GM19240 (cell line): ENCODE data around the gene FLRT1.
"Not testable (repeated sequence)": the region's sequence is repeated elsewhere in the genome, so short reads cannot be mapped to it uniquely, and the experiment has no call there.

Source experiments
- DNase-seq: peaks from one replicate; pipeline ENCODE4 v3.0.0; 2011; ENCODE audit warnings: low spot score; ENCODE audit not compliant: insufficient read length

Gene FLRT1

DNA sequence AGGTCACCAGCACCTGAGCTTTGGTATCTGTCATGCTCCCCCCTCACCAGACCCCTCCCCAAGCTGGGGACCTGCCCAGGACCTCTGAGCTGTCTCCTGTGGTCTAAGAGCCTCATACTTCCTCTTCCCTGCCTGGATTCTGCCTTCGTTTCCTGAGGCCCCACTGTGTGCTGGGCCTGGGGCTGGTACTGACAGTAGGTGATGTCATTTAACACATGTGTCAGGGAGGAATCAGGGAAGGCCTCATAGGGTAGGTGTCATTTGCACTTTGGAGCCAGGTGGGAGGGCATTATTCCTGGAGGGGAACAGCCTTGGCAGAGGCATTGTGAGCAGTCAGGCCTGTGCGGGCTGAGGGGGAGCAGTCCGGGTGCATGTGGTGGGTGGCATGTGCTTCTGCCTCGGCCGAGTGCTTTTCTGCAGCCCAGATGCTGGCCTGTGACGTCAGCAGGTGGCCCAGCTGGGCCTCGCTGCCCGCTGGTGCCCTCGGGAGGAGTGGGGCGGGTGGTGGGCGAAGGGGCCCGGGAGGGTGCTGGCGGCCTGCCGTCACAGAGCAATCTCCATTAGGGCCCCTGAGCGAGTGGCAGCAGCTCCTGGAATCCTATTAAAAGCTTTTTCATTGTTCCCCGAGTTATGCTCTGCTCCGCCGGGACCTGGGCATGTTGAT, 9.1 kb downstream of the FLRT1 start:
- no peak for DNase-seq

DNA sequence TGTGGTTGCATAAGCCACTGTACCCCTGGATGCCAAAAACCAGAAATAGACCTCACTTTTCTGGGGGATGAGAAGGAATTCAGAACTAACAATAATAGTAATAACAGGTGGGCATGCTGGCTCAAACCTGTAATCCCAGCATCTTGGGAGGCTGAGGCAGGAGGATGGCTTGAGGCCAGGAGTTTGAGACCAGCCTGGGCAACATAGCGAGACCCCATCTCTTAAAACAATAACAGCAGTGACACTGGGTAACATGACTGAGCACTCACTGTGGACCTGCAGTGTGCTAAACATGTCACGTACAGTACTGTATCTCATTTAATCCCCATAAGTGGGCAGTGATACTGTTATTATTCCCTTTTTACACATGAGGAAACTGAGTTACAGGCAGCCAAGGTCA, 10.0 kb downstream of the FLRT1 start:
- no peak for DNase-seq

DNA sequence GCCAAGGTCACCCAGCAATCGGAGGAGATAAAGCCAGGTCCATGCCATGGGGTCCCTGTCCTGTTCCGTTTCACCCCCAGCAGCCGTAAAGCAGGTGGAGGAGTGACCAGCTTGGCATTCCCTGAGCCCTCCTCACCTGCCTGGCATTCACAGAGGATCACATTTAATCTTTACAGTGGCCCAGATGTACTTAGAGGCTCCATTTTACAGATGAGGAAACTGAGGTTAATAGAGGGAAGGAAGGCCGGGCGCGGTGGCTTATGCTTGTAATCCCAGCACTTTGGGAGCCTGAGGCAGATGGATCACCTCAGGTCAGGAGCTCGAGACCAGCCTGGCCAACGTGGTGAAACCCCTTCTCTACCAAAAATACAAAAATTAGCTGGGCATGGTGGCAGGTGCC, 11.6 kb downstream of the FLRT1 start:
- not testable (repeated sequence) for DNase-seq

DNA sequence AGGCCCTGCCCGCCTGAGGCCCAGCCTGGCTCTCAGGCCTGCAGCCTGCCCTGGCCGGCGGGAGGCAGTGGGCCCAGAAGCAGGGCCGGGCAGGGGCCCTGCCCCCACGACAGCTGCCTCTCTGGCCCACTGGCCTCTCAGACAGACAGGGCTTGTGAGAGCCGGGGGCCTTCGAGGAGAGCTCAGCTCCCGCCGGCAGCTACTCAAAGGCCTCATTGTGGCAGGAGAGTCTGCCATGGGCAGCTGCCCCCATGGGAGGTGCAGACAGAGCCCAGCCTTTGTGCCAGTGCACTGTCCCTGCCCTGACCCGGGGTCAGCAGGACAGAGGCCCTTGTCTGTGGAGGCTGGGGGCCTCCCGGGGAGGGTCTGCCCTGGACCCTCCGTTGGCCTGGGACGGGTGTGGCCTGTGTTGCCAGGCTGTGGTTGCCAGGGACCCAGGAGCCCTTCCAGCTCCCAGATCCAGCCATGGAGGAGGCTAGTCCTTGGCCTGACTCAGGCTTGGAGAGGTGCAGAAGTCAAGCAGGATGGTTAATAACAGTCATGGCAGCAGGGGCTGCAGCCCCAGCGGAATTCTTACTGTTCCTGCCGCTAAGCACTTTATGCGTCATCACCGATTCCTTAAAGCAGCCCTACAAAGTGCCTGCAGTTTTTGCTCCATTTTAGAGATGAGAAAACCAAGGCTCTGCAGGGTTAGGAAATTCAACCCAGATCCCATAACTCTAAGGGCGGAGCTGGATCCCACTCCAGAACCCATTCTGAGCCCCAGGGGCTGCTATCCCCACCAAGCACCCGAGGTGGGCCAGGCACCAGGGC, 12.5 kb downstream of the FLRT1 start:
- DNase-seq = no peak

- DNase-seq = no peak
Measured at GRCh38 chr11:64049509-64049908, 13.8 kb downstream of the FLRT1 start.

- DNase-seq = no peak
Measured at GRCh38 chr11:64051297-64051696, 15.6 kb downstream of the FLRT1 start.

GRCh38 chr11:64052436-64052835, 16.7 kb downstream of the FLRT1 start:
- DNase-seq = no peak

DNA sequence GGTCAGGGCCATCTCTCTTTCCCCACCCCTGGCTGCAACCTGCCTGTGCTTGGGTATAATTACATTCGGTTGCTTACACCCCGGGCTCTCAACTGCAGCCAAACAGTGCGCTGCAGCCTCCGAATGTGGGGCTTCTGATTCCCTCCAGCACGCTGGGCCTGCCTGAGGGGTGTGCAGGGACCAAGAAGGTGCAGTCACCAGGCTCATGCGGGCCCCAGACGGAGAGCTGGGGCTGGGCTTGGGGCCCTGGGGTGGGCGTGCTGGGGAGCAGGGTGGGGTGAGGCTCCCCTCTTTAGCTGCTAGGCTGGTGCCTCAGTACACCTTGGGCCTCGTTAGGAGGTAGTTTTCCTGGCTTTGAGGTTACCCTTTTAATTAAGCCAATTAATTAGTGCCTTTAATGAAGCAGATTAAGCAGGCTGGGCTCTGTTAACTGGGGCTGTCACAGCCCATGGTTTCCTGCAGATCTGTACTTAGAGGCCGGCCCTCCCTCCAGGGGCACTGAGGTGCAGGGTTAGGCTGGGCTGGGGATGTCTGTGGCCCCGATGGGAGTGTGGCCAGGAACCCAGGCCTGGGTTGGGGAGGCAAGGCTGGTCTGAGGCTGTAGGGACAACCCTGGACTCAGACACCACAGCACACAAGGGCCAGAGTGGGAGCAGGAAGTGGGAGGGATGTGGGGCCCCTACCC, 17.3 kb downstream of the FLRT1 start:
- DNase-seq = no peak

- DNase-seq = no peak
Measured at GRCh38 chr11:64053699-64054098, 18.0 kb downstream of the FLRT1 start.

GRCh38 chr11:64055077-64055476, 19.3 kb downstream of the FLRT1 start:
- no peak for DNase-seq

DNA sequence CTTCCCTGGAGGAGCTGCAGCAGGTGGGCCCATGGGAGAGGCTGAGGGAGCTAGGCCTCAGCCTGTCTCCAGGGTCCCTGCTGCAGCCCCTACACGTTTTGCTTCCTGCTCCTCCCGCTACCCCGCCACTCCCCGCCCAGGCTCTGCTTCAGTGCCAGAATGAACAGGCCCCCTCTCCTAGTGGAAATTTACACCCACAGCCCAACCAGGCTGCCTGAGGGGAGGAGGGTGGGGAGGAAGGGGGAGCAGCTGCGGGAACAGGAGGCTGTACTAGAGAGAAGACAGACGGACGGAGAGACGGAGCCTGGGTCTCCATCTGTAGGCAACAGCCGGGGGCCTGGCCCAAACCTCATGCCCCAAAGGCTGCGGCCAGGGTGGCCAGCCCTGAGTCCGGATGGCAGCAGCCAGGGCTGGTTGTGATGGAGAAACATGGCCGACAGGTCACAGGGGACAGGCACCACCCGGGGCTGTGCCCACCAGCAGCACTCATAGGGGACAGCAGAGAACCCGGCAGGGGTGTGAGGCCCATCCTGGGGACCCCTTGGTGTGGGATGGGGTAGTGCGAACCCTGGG, 20.6 kb downstream of the FLRT1 start:
- no peak for DNase-seq

GRCh38 chr11:64056861-64057260, 21.1 kb downstream of the FLRT1 start:
- DNase-seq = no peak

DNA sequence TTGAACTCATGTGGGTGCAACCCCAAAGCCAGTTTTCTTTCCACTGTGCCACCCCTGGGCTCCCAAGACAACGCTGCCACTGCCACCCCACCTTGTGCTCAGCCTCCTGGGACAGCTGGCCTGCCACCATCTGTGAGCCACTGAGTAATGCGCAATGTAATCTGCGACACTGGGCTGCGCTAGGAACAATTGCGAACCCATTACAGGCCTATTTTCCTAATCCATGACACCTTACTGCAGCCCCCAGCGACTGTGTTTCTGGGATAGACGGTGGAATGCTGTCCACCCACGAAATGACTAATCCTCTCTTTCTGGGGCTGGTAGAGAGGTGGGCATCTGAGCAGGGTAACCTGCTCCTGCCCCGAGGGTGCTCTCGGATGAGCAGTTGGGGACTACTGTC, 22.2 kb downstream of the FLRT1 start:
- DNase-seq = no peak

DNA sequence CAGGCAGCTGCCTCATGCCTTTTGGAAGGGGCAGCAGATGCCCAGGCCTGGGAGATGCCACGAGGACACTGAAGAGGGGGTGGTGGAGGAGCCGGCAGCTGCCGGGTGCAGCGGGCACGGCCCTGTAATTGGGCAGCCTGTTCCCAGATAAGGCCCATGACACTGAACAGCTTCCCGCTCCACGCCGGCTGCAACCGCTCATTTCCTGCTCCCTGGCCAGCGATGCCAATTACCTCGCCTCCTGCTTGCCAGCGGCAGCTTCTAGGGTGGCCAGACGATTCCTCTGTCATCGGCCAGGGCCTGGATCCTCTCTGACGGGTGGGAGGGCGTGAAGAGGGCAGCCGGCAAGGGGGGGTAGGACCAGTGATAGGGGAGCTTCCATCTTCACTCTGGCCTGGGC, 22.8 kb downstream of the FLRT1 start:
- no peak for DNase-seq

GRCh38 chr11:64059339-64060140, 23.8 kb downstream of the FLRT1 start:
- DNase-seq = no peak

DNA sequence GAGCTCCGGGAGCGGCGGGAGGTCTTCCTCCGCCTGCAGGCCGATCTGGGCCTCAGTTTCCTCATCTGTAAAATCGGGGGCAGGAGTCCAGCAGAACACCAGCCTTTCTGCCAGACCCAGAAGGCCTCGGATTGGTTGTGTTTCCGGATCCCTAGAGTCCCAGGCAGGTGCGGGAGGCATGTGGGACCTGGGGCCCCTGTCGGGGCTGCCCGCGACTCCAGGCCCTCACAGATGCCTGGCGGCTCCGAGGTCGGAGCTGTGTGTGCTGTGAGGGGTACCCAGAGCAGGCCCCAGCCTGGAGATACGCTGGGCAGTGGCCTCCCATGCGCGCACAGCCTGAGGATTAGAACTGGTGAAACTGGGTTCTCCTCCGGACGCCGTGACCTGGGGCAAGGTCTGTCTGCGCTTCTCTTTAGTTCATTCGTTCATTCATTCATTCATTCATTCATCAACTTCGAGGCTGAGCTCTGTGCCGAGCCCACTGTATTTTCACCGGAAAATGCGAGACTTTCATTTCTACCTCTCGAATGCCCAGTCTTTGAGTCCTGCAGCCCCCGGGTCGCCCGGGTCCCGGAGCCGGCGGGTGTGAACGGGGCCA, 24.6 kb downstream of the FLRT1 start:
- no peak for DNase-seq

DNA sequence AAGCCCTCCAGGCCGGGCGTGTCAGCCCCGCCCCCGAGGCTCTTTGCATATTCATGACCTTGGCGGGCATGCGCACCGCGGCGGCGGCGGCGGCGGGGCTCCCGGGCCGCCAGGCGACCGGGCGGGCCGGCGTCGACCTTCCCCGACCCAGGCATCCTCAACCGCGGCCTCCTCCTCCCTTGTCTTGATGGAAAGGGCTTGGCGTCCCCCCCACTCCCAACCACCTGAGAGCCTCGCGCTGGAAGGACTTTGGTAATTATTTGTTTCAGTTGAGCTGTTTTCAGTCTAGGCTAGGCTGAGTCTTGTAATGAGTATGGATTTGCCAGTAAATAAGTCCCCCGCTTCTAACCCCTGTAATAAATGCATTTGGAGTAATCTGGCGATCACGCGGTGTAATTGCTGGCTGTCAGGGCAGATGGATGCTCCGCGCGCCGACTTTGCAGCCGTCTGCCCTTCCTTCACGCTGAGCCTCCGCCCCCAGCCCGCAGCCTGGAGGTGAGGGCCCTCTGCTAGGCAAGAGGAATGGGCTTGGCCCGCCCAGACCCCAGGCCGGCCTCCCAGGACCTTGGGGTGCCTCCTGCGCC, 25.2 kb downstream of the FLRT1 start:
- peak; percentile 74 for DNase-seq

DNA sequence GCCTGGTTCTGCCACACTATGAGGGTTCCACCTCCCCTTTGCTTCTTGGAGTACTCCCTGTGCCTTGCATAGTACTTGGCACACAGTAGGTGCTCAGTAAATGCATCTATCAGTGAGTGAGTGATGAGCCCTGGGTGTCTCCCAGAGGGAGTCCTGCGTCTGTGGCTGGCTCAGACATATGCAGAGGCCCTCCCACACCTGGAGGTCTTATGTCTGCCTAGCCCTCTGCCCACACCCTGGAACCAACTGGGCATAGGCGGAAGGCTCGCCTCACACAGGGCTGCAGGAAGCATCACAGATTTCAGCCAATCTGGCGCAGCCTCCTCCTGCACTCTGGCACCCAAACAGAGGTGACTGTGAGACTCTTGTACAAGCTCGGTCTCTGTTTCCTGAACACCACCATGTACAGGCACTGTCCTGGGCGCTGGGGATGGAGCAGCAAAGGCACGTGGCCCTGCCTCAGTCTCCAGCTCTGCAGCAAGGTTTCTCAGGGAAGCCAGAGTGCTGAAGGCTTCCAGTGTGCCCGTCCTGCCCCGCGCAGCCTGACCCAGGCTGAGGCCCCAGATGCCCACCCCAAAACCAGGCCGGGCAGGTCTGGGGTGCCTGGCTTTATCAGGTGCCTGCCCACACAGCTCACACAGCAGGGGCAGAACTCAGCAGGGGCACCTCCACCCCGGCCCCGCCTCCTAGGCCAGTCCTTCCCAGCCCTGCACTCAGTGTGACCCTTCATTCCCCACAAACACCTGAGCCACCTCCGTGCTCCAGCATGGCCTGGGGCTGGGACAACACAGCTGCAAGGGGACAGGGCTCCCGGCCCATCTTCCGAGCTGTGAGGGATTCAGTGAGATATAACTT, 26.7 kb downstream of the FLRT1 start:
- no peak for DNase-seq

DNA sequence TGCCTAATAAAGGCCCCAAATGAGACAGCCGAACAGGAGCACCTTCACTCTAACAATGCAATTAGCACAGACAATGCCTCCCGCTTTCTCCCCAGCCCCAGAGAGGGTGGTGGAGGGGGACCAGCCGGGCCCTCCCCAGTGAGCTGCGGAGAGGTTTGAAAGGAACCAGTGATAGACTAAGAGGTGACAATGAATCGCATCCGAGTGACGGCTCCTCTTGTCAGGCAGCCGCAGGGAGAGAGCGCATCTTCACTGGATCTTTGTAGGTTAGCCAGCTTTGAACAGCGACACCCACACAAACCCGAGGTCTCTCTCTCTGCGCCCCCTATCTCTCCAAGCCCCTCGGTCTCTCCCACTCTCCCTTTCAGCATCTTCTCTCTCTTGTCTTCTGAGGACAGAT, 28.0 kb downstream of the FLRT1 start:
- DNase-seq = no peak
